Renal pelvis (tissue), 12 donors: ENCODE measurements around the gene ACTR5. TPM values are rescaled to one million over a fixed set of nuclear protein-coding genes. Genes with fewer than 3 reads are reported as not detected.
A peak's percentile ranks its signal among the peaks of the same experiment; 100 is the strongest.

Experiments used
- DNase-seq: peaks from one replicate; pipeline ENCODE4 v3.0.0-alpha.2; 2013
- long read RNA-seq, 16 experiments: transcript quantifications; one replicate each; lab custom pipeline, GENCODE V29; 2026
- polyA plus RNA-seq, 3 donors: library from polyadenylated mRNA; unstranded; fragments of 120-200 nt; gene quantifications; one replicate each; pipeline ENCODE4 v1.2.1, GENCODE V29; 2013; ENCODE audit not compliant: insufficient read length in 3 of 3

Gene ACTR5
- 10 to 100 TPM in 1 of 3 donors, 1 to 10 TPM in 2; 9.8 to 11.3 (median 9.9) TPM for polyA plus RNA-seq
- long read RNA-seq, donor 1, partial matches to known transcripts, result 0 of 1 reads
- long read RNA-seq, donor 1, other reads (novel, unspliced or antisense), result 0 of 1 reads
- long read RNA-seq, donor 2, partial matches to known transcripts, result 0 of 4 reads
- long read RNA-seq, donor 2, other reads (novel, unspliced or antisense), result 0 of 4 reads
- long read RNA-seq, donor 3, partial matches to known transcripts, result 0 of 3 reads
- long read RNA-seq, donor 3, other reads (novel, unspliced or antisense), result 0 of 3 reads
- long read RNA-seq, donor 4, transcript ACTR5-201 (9 exons, 2,565 nt), result major isoform, 5 of 5 reads
- long read RNA-seq, donor 4, partial matches to known transcripts, result 0 of 5 reads
- long read RNA-seq, donor 4, other reads (novel, unspliced or antisense), result 0 of 5 reads
- long read RNA-seq, donor 5, partial matches to known transcripts, result 0 of 2 reads
- long read RNA-seq, donor 5, other reads (novel, unspliced or antisense), result 0 of 2 reads
- long read RNA-seq, donor 6, partial matches to known transcripts, result 0 of 3 reads
- long read RNA-seq, donor 6, other reads (novel, unspliced or antisense), result 0 of 3 reads
- long read RNA-seq, donor 7, partial matches to known transcripts, result 0 of 3 reads
- long read RNA-seq, donor 7, other reads (novel, unspliced or antisense), result 0 of 3 reads
- long read RNA-seq, donor 8, partial matches to known transcripts, result 0 of 2 reads
- long read RNA-seq, donor 8, other reads (novel, unspliced or antisense), result 0 of 2 reads
- long read RNA-seq, donor 9, partial matches to known transcripts, result 0 of 3 reads
- long read RNA-seq, donor 9, other reads (novel, unspliced or antisense), result 0 of 3 reads
- long read RNA-seq, donor 10, partial matches to known transcripts, result 0 of 3 reads
- long read RNA-seq, donor 10, other reads (novel, unspliced or antisense), result 0 of 3 reads
- long read RNA-seq, donor 11, partial matches to known transcripts, result 0 of 1 reads
- long read RNA-seq, donor 11, other reads (novel, unspliced or antisense), result 0 of 1 reads
- long read RNA-seq, donor 12, partial matches to known transcripts, result 0 of 4 reads
- long read RNA-seq, donor 12, other reads (novel, unspliced or antisense), result 0 of 4 reads
- long read RNA-seq, donor 13, result 0 reads
- long read RNA-seq, donor 14, partial matches to known transcripts, result 0 of 2 reads
- long read RNA-seq, donor 14, other reads (novel, unspliced or antisense), result 0 of 2 reads
- long read RNA-seq, donor 15, result 0 reads
- long read RNA-seq, donor 16, partial matches to known transcripts, result 0 of 3 reads
- long read RNA-seq, donor 16, other reads (novel, unspliced or antisense), result 0 of 3 reads

- DNase-seq, result peak; percentile 88
These were observed at the start of gene ACTR5 for GRCh38 chr20:38748097-38748860. Gene ACTR5 (plus strand): TSS chr20:38748460. CDS start chr20:38748479, 19 bp downstream.

- no peak for DNase-seq
These were observed 49.7 kb upstream of the ACTR5 start for GRCh38 chr20:38698541-38698940.

GRCh38 chr20:38700141-38700540, 48.1 kb upstream of the ACTR5 start:
- no peak for DNase-seq

- DNase-seq, result no peak
These were observed 47.3 kb upstream of the ACTR5 start for GRCh38 chr20:38700926-38701325.

- DNase-seq, result no peak
These were observed 44.7 kb upstream of the ACTR5 start for GRCh38 chr20:38703526-38703925.

GRCh38 chr20:38704136-38704535, 44.1 kb upstream of the ACTR5 start:
- no peak for DNase-seq

- peak; percentile 82 for DNase-seq
These were observed 41.8 kb upstream of the ACTR5 start for GRCh38 chr20:38706509-38706908.

GRCh38 chr20:38714308-38714707, 34.0 kb upstream of the ACTR5 start:
- DNase-seq, result no peak

- DNase-seq, result no peak
These were observed 32.6 kb upstream of the ACTR5 start for GRCh38 chr20:38715646-38716045.

GRCh38 chr20:38722683-38723016, 25.6 kb upstream of the ACTR5 start:
- DNase-seq, result no peak

- no peak for DNase-seq
These were observed 25.0 kb upstream of the ACTR5 start for GRCh38 chr20:38723017-38723847.

GRCh38 chr20:38723848-38724625, 24.2 kb upstream of the ACTR5 start, which contains the start of gene SLC32A1:
Gene SLC32A1 (plus strand): TSS chr20:38724486. CDS start chr20:38724725, 239 bp downstream.
- DNase-seq, result no peak

- no peak for DNase-seq
These were observed 23.6 kb upstream of the ACTR5 start for GRCh38 chr20:38724626-38725147.

GRCh38 chr20:38725148-38725901, 22.9 kb upstream of the ACTR5 start:
- no peak for DNase-seq

- DNase-seq, result no peak
These were observed 22.1 kb upstream of the ACTR5 start for GRCh38 chr20:38725931-38726803.

GRCh38 chr20:38726804-38727606, 21.3 kb upstream of the ACTR5 start:
- no peak for DNase-seq
